Measurements from ENCODE around the gene SPINK7.
"Not testable (repeated sequence)": the region's sequence is repeated elsewhere in the genome, so short reads cannot be mapped to it uniquely, and the experiment has no call there.

DNA sequence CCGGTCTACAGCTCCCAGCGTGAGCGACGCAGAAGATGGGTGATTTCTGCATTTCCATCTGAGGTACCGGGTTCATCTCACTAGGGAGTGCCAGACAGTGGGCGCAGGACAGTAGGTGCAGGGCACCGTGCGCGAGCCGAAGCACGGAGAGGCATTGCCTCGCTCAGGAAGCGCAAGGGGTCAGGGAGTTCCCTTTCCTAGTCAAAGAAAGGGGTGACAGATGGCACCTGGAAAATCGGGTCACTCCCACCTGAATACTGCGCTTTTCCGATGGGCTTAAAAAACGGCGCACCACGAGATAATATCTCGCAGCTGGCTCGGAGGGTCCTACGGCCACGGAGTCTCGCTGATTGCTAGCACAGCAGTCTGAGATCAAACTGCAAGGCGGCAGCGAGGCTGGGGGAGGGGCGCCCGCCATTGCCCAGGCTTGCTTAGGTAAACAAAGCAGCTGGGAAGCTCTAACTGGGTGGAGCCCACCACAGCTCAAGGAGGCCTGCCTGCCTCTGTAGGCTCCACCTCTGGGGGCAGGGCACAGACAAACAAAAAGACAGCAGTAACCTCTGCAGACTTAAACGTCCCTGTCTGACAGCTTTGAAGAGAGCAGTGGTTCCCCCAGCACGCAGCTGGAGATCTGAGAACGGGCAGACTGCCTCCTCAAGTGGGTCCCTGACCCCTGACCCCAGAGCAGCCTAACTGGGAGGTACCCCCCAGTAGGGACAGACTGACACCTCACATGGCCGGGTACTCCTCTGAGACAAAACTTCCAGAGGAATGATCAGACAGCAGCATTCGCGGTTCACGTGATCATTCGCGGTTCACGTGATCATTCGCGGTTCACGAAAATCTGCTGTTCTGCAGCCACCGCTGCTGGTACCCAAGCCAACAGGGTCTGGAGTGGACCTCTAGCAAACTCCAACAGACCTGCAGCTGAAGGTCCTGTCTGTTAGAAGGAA lies 8.1 kb downstream of the SPINK7 start:
- TF ChIP-seq, protein P1, sequence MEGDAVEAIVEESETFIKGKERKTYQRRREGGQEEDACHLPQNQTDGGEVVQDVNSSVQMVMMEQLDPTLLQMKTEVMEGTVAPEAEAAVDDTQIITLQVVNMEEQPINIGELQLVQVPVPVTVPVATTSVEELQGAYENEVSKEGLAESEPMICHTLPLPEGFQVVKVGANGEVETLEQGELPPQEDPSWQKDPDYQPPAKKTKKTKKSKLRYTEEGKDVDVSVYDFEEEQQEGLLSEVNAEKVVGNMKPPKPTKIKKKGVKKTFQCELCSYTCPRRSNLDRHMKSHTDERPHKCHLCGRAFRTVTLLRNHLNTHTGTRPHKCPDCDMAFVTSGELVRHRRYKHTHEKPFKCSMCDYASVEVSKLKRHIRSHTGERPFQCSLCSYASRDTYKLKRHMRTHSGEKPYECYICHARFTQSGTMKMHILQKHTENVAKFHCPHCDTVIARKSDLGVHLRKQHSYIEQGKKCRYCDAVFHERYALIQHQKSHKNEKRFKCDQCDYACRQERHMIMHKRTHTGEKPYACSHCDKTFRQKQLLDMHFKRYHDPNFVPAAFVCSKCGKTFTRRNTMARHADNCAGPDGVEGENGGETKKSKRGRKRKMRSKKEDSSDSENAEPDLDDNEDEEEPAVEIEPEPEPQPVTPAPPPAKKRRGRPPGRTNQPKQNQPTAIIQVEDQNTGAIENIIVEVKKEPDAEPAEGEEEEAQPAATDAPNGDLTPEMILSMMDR (IDR thresholded peaks at IDR 0.05; ENCODE audit: borderline replicate concordance, extremely low read depth, low read length, poor library complexity, severe bottlenecking), result not testable (repeated sequence)
- not testable (repeated sequence) for TF ChIP-seq EZH2 (IDR thresholded peaks at IDR 0.05; ENCODE audit: borderline replicate concordance, low read depth, low read length, severe bottlenecking)
